Suprapubic skin (tissue), 4 donors: ENCODE results near the gene PACRG. TPM values are rescaled to one million over a fixed set of nuclear protein-coding genes. Genes with fewer than 3 reads are reported as not detected.

Experiments used
- DNase-seq, 2 donors: peaks; one replicate each; pipeline ENCODE4 v3.0.0-alpha.2; 2019; ENCODE audit warnings: low spot score in 2 of 2
- H3K27ac ChIP-seq: fragments of 200-600 bp; sonication (generic); one replicate; pipeline ENCODE4 v1.5.1; 2019
- H3K27me3 ChIP-seq: fragments of 200-600 bp; sonication (generic); one replicate; pipeline ENCODE4 v1.5.1; 2019
- H3K36me3 ChIP-seq: fragments of 200-600 bp; sonication (generic); one replicate; pipeline ENCODE4 v1.5.1; 2019
- H3K4me1 ChIP-seq: fragments of 200-600 bp; sonication (generic); one replicate; pipeline ENCODE4 v1.5.1; 2019
- H3K4me3 ChIP-seq: fragments of 200-600 bp; sonication (generic); one replicate; pipeline ENCODE4 v1.5.1; 2019; ENCODE audit warnings: mild to moderate bottlenecking
- H3K9me3 ChIP-seq: fragments of 200-600 bp; sonication (generic); one replicate; pipeline ENCODE4 v1.5.1; 2019
- CTCF ChIP-seq, 2 donors: fragments of 200-600 bp in 1 of 2; fragments of 450-650 bp in 1 of 2; sonication (generic) in 1 of 2; IDR thresholded peaks; one replicate each; pipeline ENCODE4 v1.5.1; 2016 to 2019; ENCODE audit warnings: antibody characterized with exemption in 2 of 2, mild to moderate bottlenecking in 1 of 2, moderate library complexity in 1 of 2
- EP300 ChIP-seq: sonication (generic); formaldehyde crosslinking; IDR thresholded peaks from one replicate; pipeline ENCODE4 v1.6.1; 2017; ENCODE audit warnings: antibody characterized with exemption
- POLR2A ChIP-seq, 2 donors: fragments of 450-650 bp; IDR thresholded peaks; one replicate each; pipeline ENCODE4 v1.6.1; 2017; ENCODE audit warnings: antibody characterized with exemption in 2 of 2, mild to moderate bottlenecking in 2 of 2, moderate library complexity in 2 of 2
- POLR2AphosphoS5 ChIP-seq, 3 donors: sonication (generic); formaldehyde crosslinking; IDR thresholded peaks; one replicate each; pipeline ENCODE4 v1.6.1; 2017; ENCODE audit warnings: antibody characterized with exemption in 3 of 3
- WGBS: methylation state at CpG from one replicate; pipeline ENCODE4 v1.1.5; 2018; 5-methylcytosine and 5-hydroxymethylcytosine counted together
- total RNA-seq, 4 donors: library from RNA; depleted of rRNA; stranded (reverse); fragments of >200 nt; gene quantifications; one replicate each; pipeline ENCODE4 v1.1.0, GENCODE V29; 2016

PACRG gene
- total RNA-seq, 4 donors from 2014 or later = 1.1 to 2.3 (median 2.0) TPM

GRCh38 chr6:163324688-163325389 lies 597.1 kb downstream of the PACRG start:
- peaks cover 11% of the 10 kb centered on the region for H3K4me1 ChIP-seq
- TF ChIP-seq POLR2A (IDR thresholded peaks at IDR 0.05) (no peak), POLR2AphosphoS5 (IDR thresholded peaks at IDR 0.05) (no peak), EP300 (no peak), CTCF (IDR thresholded peaks at IDR 0.05) (no peak)
- no peaks in the 10 kb centered on the region for H3K27me3 ChIP-seq
- peak overlapping the region; percentile 41 for H3K27ac ChIP-seq
- no peaks in the 10 kb centered on the region for H3K9me3 ChIP-seq
- H3K4me3 ChIP-seq = no peak overlapping the region
- no peak for DNase-seq
- 48% methylated on average over 10 of the region's 10 CpGs for WGBS
- H3K36me3 ChIP-seq = no peaks in the 10 kb centered on the region

- DNase-seq = no peak
- no peaks in the 10 kb centered on the region for H3K9me3 ChIP-seq
- WGBS = 88% methylated on average over 4 of the region's 4 CpGs
- no peak for TF ChIP-seq POLR2A (IDR thresholded peaks at IDR 0.05)
- H3K36me3 ChIP-seq = no peaks in the 10 kb centered on the region
- H3K4me1 ChIP-seq = peaks cover 11% of the 10 kb centered on the region
- H3K4me3 ChIP-seq = no peak overlapping the region
- no peaks in the 10 kb centered on the region for H3K27me3 ChIP-seq
- no peak overlapping the region for H3K27ac ChIP-seq
Measured at GRCh38 chr6:163325390-163325784, 597.6 kb downstream of the PACRG start.

- DNase-seq = no peak
- no peak overlapping the region for H3K27ac ChIP-seq
- H3K4me3 ChIP-seq = no peak overlapping the region
- H3K4me1 ChIP-seq = peaks cover 7% of the 10 kb centered on the region
- no peaks in the 10 kb centered on the region for H3K36me3 ChIP-seq
- H3K27me3 ChIP-seq = no peaks in the 10 kb centered on the region
- TF ChIP-seq CTCF (IDR thresholded peaks at IDR 0.05) = no peak
- TF ChIP-seq EP300 = no peak
- TF ChIP-seq POLR2AphosphoS5 (IDR thresholded peaks at IDR 0.05) = no peak
- TF ChIP-seq POLR2A (IDR thresholded peaks at IDR 0.05) = no peak
- H3K9me3 ChIP-seq = no peaks in the 10 kb centered on the region
- WGBS = 93% methylated on average over 6 of the region's 9 CpGs
Measured at GRCh38 chr6:163327165-163327880, 599.5 kb downstream of the PACRG start.

- Histone ChIP-seq H3K4me1 (peaks cover 7% of the 10 kb centered on the region), H3K4me3 (no peak overlapping the region), H3K27ac (no peak overlapping the region), H3K27me3 (no peaks in the 10 kb centered on the region), H3K9me3 (no peaks in the 10 kb centered on the region), H3K36me3 (no peaks in the 10 kb centered on the region)
- no peak for TF ChIP-seq CTCF (IDR thresholded peaks at IDR 0.05)
- no peak for TF ChIP-seq POLR2A (IDR thresholded peaks at IDR 0.05)
- no peak for TF ChIP-seq POLR2AphosphoS5 (IDR thresholded peaks at IDR 0.05)
- no peak for TF ChIP-seq EP300
- WGBS = 71% methylated on average over 8 of the region's 8 CpGs
- DNase-seq = no peak
Measured at GRCh38 chr6:163327921-163328320, 600.1 kb downstream of the PACRG start.

- Histone ChIP-seq H3K27me3 (no peaks in the 10 kb centered on the region), H3K4me1 (peaks cover 7% of the 10 kb centered on the region), H3K4me3 (no peak overlapping the region), H3K9me3 (no peaks in the 10 kb centered on the region), H3K36me3 (no peaks in the 10 kb centered on the region), H3K27ac (no peak overlapping the region)
- DNase-seq = no peak
- TF ChIP-seq POLR2AphosphoS5 (IDR thresholded peaks at IDR 0.05) = no peak
- TF ChIP-seq EP300 = no peak
- no peak for TF ChIP-seq POLR2A (IDR thresholded peaks at IDR 0.05)
- TF ChIP-seq CTCF (IDR thresholded peaks at IDR 0.05) = no peak
- WGBS = 94% methylated on average over 11 of the region's 11 CpGs
Measured at GRCh38 chr6:163328411-163328810, 600.6 kb downstream of the PACRG start.
